ENCODE measurements around the gene PLCD3. TPM values are rescaled to one million over a fixed set of nuclear protein-coding genes. Genes with fewer than 3 reads are reported as not detected.

PLCD3 gene
- total and polyA plus RNA-seq, 9 of the 15 experiments (the other 6 are each of a cell fraction or from before 2014, with no cell fraction given): 0.20 to 22.6 (median 7.5) TPM

DNA sequence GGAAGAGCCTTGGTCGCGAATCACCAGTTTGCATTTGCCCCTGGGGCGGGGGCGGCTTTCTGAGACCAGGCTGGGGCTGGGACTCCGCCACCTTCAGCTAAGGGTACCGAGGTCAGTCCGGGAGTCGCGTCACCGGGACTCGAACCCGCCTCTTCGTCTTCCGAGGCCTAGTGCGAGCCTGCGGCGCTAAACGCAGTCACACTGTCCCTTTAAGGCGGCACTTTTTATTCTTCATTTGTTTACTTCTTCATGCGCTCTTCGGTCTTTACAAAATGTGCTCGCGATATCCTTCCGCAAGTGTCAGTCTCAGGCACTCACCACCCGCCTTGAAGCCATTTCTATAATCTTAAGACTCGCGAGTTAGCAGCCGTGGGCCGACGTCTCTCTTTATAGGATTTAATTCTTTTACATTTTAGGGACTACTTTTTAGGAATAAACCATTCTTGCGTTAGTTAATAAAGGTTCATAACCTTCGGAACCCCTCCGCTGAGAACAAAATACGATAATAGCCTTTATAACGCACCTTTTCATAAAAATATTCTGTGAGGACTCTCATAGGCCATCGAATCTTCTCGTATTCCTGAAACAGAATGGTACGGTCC lies 15.4 kb upstream of the PLCD3 start (continued):
- no peak for TF ChIP-seq SRSF1 (IDR thresholded peaks at IDR 0.05; ENCODE audit: low read depth, low read length)
- no peak for TF ChIP-seq ZNF282 (CRISPR knock-in tag; IDR thresholded peaks at IDR 0.05)
- no peak for TF ChIP-seq NELFE (IDR thresholded peaks at IDR 0.05; ENCODE audit: insufficient read depth, insufficient read length)
- no peak; the same call in 1 of the 2 replicates for TF ChIP-seq STAT5B (CRISPR knock-in tag; IDR thresholded peaks at IDR 0.05)
- peak; percentile 70; the same call in 1 of the 2 replicates for TF ChIP-seq ZBED1 (IDR thresholded peaks at IDR 0.05)
- 0 out of 2 replicates have a peak, but pooled peaks have one; percentile 19 for TF ChIP-seq NFIC (IDR thresholded peaks at IDR 0.05)
- TF ChIP-seq POLR2B (IDR thresholded peaks at IDR 0.05; ENCODE audit: low read depth, partially characterized antibody): no peak
- no peak for TF ChIP-seq RBFOX2 (IDR thresholded peaks at IDR 0.05; ENCODE audit: low read depth, low read length)
- no peak for TF ChIP-seq SMARCA5 (IDR thresholded peaks at IDR 0.05)
- TF ChIP-seq MECOM (CRISPR knock-in tag; IDR thresholded peaks at IDR 0.05): no peak
- TF ChIP-seq, protein P1, sequence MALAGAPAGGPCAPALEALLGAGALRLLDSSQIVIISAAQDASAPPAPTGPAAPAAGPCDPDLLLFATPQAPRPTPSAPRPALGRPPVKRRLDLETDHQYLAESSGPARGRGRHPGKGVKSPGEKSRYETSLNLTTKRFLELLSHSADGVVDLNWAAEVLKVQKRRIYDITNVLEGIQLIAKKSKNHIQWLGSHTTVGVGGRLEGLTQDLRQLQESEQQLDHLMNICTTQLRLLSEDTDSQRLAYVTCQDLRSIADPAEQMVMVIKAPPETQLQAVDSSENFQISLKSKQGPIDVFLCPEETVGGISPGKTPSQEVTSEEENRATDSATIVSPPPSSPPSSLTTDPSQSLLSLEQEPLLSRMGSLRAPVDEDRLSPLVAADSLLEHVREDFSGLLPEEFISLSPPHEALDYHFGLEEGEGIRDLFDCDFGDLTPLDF (CRISPR knock-in tag; IDR thresholded peaks at IDR 0.05): no peak
- TF ChIP-seq MAFK (IDR thresholded peaks at IDR 0.05; ENCODE audit: low read length): no peak
- peak in 1 of 2 experiments; percentile 22; a peak in 1 of 4 replicates for TF ChIP-seq CSDE1 (IDR thresholded peaks at IDR 0.05)
- peak; percentile 54 to 65; a peak in 2 of 4 replicates for TF ChIP-seq MAZ (CRISPR knock-in tag; conservative IDR thresholded peaks at IDR 0.05 in 1 of 2, IDR thresholded peaks at IDR 0.05 in 1 of 2)
- TF ChIP-seq, protein P2, sequence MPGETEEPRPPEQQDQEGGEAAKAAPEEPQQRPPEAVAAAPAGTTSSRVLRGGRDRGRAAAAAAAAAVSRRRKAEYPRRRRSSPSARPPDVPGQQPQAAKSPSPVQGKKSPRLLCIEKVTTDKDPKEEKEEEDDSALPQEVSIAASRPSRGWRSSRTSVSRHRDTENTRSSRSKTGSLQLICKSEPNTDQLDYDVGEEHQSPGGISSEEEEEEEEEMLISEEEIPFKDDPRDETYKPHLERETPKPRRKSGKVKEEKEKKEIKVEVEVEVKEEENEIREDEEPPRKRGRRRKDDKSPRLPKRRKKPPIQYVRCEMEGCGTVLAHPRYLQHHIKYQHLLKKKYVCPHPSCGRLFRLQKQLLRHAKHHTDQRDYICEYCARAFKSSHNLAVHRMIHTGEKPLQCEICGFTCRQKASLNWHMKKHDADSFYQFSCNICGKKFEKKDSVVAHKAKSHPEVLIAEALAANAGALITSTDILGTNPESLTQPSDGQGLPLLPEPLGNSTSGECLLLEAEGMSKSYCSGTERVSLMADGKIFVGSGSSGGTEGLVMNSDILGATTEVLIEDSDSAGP (CRISPR knock-in tag; IDR thresholded peaks at IDR 0.05): peak; percentile 99
- TF ChIP-seq CREBBP (IDR thresholded peaks at IDR 0.05; ENCODE audit: low read depth, low read length): no peak
- TF ChIP-seq, protein P3, sequence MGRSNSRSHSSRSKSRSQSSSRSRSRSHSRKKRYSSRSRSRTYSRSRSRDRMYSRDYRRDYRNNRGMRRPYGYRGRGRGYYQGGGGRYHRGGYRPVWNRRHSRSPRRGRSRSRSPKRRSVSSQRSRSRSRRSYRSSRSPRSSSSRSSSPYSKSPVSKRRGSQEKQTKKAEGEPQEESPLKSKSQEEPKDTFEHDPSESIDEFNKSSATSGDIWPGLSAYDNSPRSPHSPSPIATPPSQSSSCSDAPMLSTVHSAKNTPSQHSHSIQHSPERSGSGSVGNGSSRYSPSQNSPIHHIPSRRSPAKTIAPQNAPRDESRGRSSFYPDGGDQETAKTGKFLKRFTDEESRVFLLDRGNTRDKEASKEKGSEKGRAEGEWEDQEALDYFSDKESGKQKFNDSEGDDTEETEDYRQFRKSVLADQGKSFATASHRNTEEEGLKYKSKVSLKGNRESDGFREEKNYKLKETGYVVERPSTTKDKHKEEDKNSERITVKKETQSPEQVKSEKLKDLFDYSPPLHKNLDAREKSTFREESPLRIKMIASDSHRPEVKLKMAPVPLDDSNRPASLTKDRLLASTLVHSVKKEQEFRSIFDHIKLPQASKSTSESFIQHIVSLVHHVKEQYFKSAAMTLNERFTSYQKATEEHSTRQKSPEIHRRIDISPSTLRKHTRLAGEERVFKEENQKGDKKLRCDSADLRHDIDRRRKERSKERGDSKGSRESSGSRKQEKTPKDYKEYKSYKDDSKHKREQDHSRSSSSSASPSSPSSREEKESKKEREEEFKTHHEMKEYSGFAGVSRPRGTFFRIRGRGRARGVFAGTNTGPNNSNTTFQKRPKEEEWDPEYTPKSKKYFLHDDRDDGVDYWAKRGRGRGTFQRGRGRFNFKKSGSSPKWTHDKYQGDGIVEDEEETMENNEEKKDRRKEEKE (IDR thresholded peaks at IDR 0.05; ENCODE audit: borderline replicate concordance in 1 of 2, control insufficient read depth in 1 of 2, low read depth in 2 of 2, low read length in 1 of 2): peak in 1 of 2 experiments; percentile 93; a peak in 2 of 4 replicates
- TF ChIP-seq KLF1 (tag; IDR thresholded peaks at IDR 0.05): no peak
- 0 out of 2 replicates have a peak, but pooled peaks have one; percentile 65 for TF ChIP-seq DNMT1 (IDR thresholded peaks at IDR 0.05)
- no peak; the same call in 1 of the 2 replicates for TF ChIP-seq ARID2 (IDR thresholded peaks at IDR 0.05)
- peak; percentile 54 for TF ChIP-seq GABPA (tag; conservative IDR thresholded peaks at IDR 0.05; ENCODE audit: low read depth)

All from K562 (cell line).